ENCODE results near the gene OR6C4.
"Not testable (repeated sequence)": the region's sequence is repeated elsewhere in the genome, so short reads cannot be mapped to it uniquely, and the experiment has no call there.

Gene OR6C4

GRCh38 chr12:55549302-55549701 lies at the start of gene OR6C4:
TSS of gene OR6C4 (plus strand) at chr12:55549602. CDS start at chr12:55551227, 1,625 bp downstream.
- DNase-seq = no peak

- DNase-seq = no peak
Observed at GRCh38 chr12:55499810-55500252, 49.6 kb upstream of the OR6C4 start.

DNA sequence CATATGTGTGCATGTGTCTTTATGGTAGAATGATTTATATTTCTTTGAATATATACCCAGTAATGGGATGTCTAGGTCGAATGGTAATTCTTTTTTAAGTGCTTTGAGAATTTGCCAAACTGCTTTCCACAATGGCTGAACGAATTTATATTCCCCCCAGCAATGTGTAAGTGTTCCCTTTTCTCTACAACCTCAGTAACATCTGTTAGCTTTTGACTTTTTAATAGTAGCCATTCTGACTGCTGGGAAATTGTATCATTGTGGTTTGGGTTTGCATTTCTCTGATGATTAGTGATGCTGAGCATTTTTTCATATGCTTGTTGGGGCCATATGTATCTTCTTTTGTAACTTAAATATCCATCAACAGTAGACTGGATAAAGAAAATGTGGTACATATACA lies 47.8 kb upstream of the OR6C4 start:
- DNase-seq = no peak

DNA sequence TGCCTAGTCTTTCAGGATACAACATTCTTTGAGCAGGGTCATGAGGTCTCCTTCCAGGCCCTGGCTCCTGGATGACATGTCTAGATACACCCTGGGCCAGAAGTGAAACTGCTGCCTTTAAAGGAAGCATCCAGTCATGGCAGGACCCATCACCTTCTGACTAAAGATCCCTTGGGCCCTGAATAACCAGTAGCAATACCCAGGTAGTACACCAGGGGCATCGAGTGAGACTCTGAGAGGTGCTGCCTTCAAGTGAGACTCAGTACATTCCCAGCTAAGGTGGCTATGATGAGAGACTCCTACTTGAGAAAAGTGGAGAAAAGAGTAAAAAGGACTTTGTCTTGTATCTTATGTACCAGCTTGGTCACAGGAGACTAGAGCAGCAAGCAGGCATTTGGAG lies 33.7 kb upstream of the OR6C4 start:
- DNase-seq = no peak

DNA sequence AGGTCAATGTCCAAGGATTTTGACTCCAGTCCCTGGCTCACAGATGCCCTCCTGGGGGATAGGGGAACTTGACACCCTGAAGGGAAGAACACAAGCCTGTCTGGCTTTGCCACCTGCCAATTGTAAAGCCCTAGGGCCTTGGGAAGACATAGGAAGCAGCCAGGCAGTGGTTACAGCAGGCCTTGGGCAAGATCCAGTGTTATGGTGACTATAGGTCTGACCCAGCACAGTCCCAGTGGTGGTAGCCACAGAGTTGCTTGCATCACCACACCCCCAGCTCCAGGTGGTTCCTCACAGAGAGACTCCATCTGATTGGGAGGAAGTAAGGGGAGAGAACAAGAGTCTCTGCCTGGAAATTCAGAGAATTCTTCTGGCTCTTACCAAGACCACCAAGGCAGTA lies 33.0 kb upstream of the OR6C4 start:
- no peak for DNase-seq

DNA sequence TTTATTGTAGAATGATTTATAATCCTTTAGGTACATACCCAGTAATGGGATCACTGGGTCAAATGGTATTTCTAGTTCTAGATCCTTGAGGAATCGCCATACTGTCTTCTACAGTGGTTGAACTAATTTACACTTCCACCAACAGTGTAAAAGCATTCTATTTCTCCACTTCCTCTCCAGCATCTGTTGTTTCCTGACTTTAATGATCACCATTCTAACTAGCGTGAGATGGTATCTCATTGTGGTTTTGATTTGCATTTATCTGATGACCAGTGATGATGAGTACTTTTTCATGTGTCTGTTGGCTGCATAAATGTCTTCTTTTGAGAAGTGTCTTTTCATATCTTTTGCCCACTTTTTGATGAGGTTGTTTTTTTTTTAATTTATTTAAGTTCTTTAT lies 1.2 kb upstream of the OR6C4 start:
- DNase-seq = not testable (repeated sequence)

GRCh38 chr12:55548756-55549155 lies 646 bp upstream of the OR6C4 start:
- no peak for DNase-seq

GRCh38 chr12:55554296-55554695 lies 4.9 kb downstream of the OR6C4 start:
- no peak for DNase-seq

- not testable (repeated sequence) for DNase-seq
Observed at GRCh38 chr12:55570060-55570459, 20.7 kb downstream of the OR6C4 start.

DNA sequence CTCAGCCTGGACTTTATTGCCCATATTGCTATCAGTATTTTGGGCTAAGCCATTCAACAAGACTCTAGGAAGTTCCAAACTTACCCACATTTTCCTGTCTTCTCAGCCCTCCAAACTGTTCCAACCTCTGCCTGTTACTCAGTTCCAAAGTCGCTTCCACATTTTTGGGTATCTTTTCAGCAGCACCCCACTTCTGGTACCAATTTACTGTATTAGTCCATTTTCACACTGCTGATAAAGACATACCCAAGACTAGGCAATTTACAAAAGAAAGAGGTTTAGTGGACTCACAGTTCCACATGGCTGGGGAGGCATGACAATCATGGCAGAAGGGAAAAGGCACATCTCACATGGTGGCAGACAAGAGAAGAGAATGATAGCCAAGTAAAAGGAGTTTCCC lies 21.3 kb downstream of the OR6C4 start:
- DNase-seq = not testable (repeated sequence)

DNA sequence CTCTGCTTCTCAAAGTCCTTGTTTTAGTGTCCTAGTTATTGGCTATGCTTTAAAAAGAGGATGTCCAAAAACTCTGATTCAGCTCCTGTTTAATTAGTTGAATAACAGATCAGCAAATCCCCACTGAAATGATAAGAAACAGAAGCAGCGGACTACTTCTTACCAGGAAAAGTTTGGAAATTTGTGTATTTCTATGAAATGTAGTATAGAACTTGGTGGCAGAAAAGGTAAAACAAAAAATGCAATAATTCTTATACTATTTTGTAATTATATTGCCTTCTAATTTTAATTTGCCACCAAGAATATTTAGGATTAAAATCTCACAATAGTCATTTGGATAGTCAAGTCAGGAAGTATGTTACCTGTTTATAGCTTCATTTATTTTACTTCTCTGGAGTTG lies 22.8 kb downstream of the OR6C4 start, which contains the start of gene OR2AP1:
Gene OR2AP1 (plus strand): TSS at position 301 of the 400 bp plus-strand sequence. CDS start 1,947 bp downstream, outside the sequence.
- no peak for DNase-seq

DNA sequence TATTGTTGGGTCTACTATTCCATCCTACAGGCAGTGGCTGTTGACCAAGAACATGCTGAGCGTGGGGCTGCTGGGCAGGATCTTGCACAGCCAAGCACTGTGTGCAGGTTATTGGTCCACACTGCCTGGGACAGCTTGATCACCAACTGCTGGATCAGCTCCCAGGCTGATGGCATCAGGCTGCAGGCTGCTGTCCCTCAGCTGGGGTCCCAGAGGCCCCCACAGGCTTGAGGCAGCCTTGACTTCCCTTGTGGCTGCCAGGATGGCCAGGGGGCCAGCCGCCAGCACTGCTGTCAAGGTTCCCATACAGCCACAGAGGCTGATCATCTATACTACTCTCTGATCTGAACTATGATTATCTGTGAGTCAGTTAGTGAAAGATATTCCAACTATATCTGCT lies 32.7 kb downstream of the OR6C4 start:
- no peak for DNase-seq

DNA sequence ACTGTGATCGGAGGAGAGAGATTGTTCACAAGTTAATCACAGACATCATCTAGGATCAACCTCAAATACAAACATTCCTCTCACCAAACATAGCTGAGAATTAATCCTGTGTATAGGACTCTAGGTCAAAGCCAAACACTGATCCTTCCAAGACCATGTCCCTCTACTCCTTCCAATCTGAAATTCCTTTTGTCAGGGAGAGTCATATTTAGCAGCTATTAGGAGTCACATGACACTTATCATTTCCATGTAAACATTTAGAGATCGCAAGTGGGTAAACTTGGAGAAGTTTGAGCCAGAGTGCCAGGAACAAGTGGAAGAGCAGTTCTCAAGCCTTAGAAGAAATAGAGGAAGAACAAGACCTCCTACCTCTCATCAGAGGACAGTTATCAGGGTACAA lies 36.4 kb downstream of the OR6C4 start:
- no peak for DNase-seq

DNA sequence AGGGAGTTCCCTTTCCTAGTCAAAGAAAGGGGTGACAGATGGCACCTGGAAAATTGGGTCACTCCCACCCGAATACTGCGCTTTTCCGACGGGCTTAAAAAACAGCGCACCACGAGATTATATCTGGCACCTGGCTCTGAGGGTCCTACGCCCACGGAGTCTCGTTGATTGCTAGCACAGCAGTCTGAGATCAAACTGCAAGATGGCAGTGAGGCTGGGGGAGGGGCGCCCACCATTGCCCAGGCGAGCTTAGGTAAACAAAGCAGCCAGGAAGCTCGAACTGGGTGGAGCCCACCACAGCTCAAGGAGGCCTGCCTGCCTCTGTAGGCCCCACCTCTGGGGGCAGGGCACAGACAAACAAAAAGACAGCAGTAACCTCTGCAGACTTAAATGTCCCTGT lies 40.8 kb downstream of the OR6C4 start:
- DNase-seq = not testable (repeated sequence)

Measured in COR-L47 (cell line).